Activated T-helper 1 cell treated with Interleukin-2 at 50 U/mL for 16 hours (primary cell): ENCODE results near the gene GPR137.
"Not testable (repeated sequence)": the region's sequence is repeated elsewhere in the genome, so short reads cannot be mapped to it uniquely, and the experiment has no call there.

Experiments
- DNase-seq: peaks from one replicate; pipeline ENCODE4 v3.0.0-alpha.2; 2020; ENCODE audit warnings: low read depth

GPR137 gene

GRCh38 chr11:64321026-64321425, 35.4 kb downstream of the GPR137 start:
- DNase-seq, result no peak

GRCh38 chr11:64321533-64321932, 35.9 kb downstream of the GPR137 start:
- no peak for DNase-seq

GRCh38 chr11:64322925-64323260, 37.2 kb downstream of the GPR137 start:
- no peak for DNase-seq

- no peak for DNase-seq
Measured at GRCh38 chr11:64323373-64323772, 37.7 kb downstream of the GPR137 start.

- DNase-seq, result not testable (repeated sequence)
Measured at GRCh38 chr11:64323984-64324383, 38.3 kb downstream of the GPR137 start.

- no peak for DNase-seq
Measured at GRCh38 chr11:64324692-64325469, 39.2 kb downstream of the GPR137 start.

GRCh38 chr11:64327375-64327774, 41.7 kb downstream of the GPR137 start:
- no peak for DNase-seq

GRCh38 chr11:64327993-64328392, 42.3 kb downstream of the GPR137 start:
- no peak for DNase-seq

- no peak for DNase-seq
Measured at GRCh38 chr11:64330888-64331287, 45.2 kb downstream of the GPR137 start.

GRCh38 chr11:64331569-64332371, 46.1 kb downstream of the GPR137 start:
- DNase-seq, result peak; percentile 41

- DNase-seq, result no peak
Measured at GRCh38 chr11:64333556-64333955, 47.9 kb downstream of the GPR137 start.

- DNase-seq, result no peak
Measured at GRCh38 chr11:64334764-64335735, 49.4 kb downstream of the GPR137 start.

- no peak for DNase-seq
Measured at GRCh38 chr11:64337538-64338249, 52.0 kb downstream of the GPR137 start.

GRCh38 chr11:64338716-64339115, 53.1 kb downstream of the GPR137 start:
- no peak for DNase-seq
